RPMI8226 (cell line): ENCODE results near the gene CWC27.

Experiments
- DNase-seq: peaks from one replicate; pipeline ENCODE4 v3.0.0-alpha.2; 2015

Gene CWC27, protein sequence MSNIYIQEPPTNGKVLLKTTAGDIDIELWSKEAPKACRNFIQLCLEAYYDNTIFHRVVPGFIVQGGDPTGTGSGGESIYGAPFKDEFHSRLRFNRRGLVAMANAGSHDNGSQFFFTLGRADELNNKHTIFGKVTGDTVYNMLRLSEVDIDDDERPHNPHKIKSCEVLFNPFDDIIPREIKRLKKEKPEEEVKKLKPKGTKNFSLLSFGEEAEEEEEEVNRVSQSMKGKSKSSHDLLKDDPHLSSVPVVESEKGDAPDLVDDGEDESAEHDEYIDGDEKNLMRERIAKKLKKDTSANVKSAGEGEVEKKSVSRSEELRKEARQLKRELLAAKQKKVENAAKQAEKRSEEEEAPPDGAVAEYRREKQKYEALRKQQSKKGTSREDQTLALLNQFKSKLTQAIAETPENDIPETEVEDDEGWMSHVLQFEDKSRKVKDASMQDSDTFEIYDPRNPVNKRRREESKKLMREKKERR

DNA sequence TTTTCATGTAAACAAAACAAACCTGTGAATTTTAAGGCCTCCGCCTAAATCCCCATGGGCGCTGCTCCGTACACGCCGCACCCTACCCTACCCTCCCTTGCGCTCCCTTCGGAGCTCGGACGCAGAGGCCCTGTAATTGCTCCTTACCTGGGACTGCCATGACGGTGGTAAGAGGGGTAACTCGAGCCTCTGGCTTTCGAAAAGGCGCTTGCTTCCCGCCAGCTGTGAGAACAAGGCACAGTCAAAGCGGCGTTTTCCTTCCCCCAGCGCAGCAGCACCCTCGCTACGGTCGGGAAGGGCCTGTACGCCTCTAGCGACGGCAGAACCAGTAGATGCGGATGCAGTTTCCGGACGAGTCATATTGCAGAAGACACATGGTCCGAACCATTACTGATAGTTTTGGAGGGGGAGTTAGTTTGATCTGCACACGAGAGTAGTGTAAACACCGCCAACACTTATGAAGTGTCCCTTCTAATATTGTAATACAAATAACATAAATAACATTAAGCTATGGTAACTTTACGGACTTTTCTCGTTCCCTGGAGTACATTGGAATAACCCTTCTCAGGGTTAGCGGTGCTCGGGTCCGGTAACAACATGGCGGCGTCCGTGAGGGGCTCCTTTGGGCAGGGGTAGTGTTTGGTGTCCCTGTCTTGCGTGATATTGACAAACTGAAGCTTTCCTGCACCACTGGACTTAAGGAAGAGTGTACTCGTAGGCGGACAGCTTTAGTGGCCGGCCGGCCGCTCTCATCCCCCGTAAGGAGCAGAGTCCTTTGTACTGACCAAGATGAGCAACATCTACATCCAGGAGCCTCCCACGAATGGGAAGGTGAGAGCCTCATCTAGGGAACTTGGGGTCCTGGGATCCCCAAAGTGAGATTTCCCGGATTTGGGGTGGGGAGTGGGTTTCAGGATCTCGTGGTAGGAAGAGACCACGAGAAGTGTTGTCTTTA, at the start of gene CWC27, which contains the start of gene SREK1IP1:
Gene CWC27, plus strand, starts transcription at position 573 of the 955 bp plus-strand sequence. Its CDS starts 217 bp downstream, at position 790.
Gene SREK1IP1, minus strand, starts transcription at position 334 of the 955 bp plus-strand sequence. Its CDS starts 174 bp downstream, at position 160.
- DNase-seq = peak; percentile 95

DNA sequence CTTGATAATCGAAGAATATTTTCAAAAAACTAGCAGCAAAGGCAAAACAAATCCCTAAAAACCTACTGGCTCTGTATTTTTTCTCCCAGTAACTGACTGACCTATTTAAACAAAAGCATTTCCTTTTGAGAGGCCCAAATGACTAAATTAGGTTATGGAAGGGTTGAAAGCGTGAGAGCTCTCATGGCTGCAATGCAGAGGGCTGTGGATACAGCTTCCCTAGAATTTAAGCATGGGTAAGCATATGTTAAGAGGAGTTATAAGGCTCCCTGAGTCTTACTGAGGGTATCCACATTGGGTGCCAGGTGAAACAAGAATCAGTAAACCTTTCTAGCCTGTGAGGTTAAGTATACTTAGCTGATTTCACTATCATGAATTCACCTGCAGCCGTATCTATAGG, 46.1 kb upstream of the CWC27 start:
- no peak for DNase-seq

DNA sequence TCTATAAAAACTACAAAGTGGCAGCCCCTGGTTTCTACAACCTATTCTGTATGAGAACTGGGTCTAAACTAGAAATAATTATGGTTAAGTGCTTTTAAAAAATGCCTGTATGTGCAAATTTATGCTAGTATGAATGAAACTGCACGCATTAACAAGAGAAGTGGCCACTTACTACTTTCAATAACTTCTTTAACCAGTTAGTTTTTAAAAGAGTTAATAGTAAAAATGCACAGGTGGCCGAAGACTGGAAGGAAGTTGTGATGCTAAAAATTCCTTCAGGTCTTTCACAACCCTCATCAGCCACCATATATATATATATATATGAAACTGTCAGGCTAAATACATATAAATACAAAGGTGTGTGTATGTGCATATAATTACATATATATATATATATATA, 41.6 kb upstream of the CWC27 start:
- DNase-seq = no peak

DNA sequence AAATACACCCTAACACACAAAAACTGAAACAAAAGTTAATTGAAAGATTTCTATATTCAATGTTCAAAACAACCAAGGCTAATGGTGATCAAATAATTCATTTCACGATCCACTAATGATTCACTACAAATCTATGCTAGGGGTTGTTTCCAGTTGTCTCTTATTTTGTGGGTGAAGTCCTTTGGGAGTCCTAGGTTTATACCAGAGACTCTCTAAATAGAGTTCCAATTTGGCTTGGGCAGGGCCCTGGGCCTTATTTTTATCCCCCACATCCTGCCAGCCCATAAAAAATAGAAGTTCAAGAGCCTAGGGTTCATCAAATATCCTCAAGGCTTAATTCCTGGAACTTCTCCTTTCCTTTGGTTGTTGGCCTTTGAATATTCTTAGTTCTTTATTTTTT, 26.3 kb upstream of the CWC27 start:
- DNase-seq = no peak

DNA sequence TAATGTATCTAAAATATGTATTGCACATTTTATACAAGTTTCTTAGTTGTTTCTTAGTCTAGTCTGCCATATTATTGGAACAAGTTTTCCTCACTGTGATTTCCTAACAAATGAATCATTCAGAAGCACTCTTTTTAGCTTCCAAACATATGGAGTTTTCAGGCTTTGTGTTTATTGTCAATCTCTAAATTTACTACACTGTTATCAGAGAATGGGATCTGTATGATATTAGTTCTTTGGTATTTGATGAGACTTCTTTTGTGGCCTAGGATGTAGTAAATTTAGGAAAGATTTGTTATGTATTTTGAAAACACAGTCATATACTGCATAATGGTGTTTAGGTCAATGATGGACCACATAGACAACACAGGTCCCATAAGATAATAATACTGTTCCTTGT, 25.9 kb upstream of the CWC27 start:
- DNase-seq = no peak

DNA sequence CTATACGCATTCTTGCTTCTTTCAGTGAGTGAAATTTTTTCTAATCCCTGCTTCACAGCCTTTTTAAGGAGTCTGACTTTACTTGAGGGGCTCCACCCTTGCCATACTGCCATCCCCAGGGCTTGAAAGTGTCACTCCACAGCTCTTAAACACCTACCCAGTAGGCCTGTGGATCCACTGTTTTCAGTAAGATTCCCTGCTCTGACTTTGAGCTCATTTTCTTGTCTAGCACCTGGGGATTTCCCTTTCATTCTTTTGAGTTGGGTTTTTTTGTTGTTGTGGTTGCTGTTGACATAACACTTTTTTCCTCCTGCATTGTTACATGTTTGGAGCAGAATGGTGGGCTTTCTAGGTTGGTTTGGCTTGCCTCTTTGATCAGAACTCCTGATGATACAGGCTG, 23.8 kb upstream of the CWC27 start:
- DNase-seq = no peak

DNA sequence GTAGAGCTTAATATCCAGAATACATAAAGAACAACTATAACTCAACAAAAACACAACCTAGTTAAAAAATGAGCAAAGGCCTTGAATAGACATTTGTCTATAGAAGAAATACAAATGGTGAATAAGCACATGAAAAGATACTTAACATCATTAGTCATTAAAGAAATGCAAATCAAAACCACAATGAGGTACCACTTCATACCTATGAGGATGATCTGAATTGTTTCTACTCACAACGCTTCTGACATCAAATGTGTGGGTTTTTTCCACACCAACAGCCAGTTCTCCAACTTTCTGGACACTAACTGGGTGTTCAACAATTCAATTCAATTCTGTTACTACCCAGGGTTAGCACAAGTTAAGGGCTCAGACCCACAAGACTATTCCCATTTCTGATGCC, 22.3 kb upstream of the CWC27 start:
- no peak for DNase-seq

DNA sequence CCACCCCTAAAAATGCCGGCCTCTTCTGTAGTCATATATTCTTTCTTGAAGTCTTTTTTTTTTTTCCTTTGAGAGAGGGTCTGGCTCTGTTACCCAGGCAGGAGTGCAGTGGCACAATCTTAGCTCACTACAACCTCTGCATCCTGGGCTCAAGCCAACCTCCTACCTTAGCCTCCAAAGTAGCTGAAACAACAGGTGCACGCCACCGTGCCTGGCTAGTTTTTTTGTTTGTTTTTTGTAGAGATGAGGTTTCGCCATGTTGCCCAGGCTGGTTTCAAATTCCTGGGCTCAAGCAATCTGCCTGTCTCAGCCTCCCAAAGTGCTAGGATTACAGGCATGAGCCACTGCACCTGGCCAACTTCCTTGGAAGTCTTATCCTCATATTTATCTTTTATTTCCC, 19.3 kb upstream of the CWC27 start:
- no peak for DNase-seq

DNA sequence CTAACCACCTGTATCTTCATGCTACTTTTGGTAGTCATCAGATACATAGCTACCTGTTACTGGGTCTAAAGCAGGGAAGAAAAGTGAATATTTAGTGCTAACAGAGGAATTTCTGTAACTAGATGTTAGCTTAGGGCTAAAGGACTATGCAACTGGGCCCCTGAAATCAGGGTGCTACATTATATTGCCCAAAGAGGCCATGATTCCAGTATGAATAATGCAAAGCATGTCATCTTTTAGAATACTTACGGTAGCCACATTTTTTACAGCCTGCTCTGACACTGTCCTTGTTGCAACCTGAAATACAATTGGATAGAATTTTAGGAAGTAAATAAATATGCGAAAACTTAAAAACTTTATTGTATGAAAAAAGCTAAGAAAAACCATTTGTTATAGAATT, 14.7 kb upstream of the CWC27 start:
- no peak for DNase-seq

DNA sequence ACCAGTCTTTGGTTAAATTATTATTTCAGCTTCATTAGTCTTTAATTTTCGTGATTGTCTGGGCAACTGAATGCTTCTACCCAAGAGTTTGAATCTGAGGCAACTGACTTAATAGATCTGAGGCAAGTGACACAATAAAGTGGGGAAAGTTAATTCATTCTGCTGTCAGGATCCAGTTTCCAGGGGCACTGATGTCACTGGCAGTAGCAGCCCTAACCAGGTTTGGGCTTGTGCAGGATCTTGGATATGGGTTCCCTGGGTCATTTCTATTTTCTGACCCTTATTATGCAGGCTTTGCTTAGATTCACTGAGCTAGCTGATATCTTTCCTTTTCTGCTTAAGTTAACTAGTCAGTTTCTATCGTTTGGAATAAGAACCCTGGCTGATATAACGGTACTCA, 9.8 kb upstream of the CWC27 start:
- DNase-seq = no peak

DNA sequence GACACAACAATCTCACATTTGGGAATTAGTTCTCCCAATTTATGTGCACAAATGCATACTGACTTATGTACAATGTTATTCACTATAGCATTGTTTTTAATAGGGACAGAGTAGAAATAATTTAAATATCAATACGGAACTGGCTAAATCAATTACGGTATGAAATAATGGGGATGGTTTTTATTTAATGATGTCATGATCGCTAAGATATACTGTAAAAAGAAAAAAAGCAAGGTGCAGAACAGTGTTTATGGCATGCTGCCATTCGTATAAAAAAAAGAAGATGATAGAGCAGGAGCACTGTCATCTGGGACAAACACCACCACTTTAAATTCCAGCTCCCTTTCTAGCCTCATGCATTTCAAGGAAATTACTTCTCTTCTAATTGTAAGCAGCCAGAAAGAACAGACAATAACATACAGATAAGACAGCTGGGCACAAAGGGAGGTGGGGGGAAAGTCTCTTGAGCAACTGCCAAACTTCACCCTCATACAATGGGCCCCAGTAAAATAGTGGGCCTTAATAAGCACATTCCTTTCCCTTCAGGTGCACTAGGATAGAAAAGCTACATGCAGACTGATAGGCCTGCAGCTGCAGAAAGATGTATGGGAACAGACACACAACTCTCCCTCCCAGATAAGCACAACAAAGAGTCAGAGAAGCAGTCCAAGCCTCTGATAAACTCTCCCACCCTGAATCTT, 8.6 kb upstream of the CWC27 start:
- no peak for DNase-seq

DNA sequence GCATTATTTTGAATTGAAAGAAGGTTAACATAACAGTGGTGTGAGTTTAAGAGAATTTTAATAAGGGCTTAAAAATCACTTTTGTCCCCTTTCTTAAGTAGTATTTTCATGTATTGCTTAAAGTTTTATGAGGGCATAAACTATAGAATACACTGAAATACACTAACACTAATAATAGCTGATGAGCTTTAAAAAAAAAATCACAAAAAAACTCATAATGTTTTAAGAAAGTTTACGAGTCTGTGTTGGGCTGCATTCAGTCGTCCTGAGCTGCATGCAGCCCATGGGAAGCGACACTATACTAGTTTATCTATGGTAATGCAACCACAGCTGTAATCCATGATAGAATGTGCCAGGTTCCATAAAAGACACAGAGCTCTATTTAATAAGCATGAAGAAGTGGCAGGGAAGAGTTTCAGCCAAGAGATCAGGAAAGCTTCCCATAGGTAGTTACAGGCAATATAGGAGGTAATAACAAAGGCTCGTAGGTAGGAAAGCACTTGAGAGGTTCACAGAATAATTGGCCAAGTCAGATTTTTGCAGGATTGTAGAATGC, 4.7 kb upstream of the CWC27 start:
- no peak for DNase-seq

DNA sequence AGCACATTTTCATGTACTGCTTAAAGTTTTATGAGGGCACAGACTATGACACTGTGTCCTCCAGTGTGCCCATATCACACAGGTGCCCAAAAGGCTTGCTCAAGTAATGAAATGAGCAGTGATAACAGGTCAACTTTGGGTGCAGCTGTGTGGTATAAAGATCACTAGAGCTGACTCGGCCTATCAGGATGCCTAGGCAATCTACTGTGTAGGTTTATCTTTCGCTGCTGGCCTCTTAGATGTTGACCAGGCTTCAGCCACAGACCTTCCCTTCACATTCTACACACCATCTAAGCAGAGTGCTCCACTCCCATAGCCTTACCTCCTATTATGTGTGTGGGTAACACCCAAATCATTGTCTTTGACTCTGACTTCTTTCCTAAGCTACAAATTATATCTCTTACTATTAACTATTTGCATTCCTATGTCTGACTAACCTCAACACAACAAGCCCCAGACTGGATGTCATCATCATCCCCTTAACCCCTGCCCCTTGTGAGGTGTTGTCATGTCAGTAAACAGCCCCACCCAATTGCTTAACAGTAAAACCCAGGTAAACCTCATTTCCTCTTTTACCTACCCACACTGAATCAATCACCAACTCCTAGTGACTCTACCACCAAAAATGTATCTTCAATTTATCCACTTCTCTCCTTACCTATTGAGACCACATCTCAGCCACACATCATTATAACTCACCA, 2.8 kb upstream of the CWC27 start:
- DNase-seq = no peak

DNA sequence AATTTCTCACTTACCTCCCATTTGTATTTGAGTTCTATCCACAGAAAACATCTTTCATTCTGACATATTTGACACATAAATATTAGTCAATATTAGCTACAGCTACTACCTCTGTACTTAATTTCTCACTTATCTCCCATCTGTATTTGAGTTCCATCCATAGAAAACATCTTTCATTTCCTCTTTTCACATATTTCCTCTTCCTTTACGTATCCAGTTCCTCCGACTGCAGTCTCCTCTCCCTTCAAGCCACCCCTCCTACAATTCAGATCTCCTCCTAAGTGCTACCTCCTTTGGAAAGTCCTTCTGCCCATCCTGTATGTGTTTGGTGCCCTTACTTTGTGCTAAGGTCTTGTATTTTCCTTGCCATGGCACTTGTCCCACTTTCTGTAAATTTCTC, 1.8 kb upstream of the CWC27 start:
- no peak for DNase-seq

DNA sequence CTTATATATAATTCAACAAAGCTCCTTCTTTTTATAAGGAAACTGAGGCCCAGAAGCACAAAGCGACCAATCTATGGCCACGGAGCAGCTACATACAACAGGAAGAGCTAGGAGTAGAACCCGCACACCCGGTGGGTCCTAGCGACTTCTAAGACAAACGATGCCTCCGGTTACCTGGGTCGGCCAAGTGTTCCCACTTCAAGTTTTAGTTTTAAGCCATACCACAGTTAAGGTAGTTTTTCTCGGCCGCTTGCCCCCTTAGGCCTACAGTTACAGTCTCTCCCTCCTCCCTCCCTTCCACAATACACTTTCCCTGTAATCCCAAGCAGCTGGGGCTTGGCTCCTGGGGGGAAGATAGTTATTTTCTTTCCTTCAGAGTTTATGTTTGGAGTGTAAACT, 772 bp upstream of the CWC27 start:
- no peak for DNase-seq

DNA sequence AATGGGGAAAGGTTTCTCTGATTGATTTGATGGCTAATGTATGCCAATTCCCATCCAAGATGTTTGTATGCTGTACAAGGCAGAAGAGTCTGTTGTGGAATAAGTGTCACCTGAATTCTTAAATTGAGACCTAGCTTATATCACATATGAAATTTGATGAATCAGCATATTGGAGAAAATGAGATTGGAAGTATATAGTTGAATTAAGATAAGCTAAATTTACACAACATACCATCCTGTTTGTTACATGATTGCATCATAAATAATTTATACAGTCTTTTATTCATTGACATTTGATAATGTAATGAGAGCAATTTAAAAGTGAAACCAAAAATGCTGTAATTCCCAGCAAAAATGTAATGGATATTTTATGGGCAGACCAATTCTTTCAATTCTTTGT, 1.1 kb downstream of the CWC27 start:
- DNase-seq = no peak

DNA sequence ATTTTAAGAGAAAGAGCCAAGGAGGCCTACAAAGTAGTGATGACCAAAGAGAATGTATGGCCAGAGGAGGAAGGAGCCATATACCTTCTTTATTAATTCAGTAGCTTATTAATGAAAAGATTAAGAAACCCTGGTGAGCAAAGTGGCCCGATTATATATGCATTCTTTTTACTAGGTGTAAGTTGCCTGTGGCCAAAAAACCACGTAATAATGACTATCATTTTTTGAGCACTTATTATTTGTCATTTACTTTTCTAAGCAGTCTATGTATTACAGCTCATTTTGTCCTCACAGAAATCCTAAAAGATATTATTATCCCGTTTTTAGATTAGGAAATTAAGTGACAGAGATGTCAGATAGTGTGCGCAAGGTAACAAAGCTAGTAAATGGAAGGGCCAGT, 3.0 kb downstream of the CWC27 start:
- no peak for DNase-seq

DNA sequence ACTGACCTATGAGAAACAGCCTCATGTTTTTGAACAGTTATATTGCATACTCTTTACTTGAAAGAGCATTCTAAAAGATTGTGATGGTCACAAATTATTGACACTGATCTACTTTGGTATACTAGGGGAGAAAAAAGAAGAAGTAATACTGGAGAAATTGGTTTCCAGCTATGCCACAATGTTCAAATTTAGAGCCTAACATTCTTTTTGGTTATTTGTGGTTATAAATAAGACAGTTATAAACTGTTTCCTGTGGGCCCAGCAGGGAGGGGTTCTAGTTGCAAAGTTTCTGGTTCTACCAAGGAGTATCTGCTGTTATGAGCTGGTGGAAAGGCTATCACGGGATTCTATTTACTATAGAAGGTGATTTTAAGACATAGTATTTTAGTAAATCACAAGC, 4.8 kb downstream of the CWC27 start:
- DNase-seq = no peak

DNA sequence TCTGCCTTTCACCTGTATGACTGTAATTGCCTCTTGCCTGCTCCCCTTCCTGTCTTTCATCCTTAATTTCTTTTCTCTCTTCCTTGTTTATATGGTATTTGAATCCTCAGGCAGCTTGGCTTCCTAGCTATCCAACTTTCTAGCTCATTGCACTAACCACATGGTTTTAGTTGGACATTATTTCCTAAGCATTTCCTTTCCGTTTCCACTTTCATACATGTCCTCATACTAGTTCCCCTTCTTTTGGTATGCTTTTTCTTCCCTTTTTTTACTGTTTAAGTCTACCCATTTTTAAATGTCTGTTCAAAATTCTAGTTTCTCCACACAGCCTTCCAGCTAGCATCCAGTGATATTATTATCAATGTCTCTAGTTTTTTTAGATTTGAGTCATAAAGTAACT, 6.6 kb downstream of the CWC27 start:
- no peak for DNase-seq

DNA sequence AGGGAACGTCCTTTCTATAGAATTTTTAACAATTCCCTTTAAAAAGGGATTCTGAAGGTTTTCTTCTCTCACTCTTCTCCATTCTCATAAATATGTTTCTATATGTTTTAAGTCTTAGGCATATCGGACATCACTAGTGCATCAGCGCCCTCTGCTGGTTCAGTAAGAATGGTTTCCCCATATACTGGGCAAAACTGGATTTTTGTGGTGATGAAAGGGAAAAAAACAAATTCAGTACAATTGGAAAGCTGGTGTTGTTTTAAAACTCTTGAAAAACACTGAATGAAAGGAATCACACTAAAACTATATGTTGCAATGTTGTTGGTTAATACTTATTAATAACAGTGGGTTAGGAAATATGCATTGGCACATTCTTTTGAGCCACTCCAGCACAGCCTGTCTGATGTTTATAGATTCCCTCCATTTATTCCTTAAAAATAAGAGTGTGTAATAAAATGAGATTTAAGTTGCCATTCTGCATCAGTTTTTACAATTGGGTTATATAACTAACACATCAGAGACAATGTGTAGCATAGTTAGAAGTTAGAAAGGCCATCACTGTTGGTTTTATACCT, 15.8 kb downstream of the CWC27 start:
- peak; percentile 87 for DNase-seq

DNA sequence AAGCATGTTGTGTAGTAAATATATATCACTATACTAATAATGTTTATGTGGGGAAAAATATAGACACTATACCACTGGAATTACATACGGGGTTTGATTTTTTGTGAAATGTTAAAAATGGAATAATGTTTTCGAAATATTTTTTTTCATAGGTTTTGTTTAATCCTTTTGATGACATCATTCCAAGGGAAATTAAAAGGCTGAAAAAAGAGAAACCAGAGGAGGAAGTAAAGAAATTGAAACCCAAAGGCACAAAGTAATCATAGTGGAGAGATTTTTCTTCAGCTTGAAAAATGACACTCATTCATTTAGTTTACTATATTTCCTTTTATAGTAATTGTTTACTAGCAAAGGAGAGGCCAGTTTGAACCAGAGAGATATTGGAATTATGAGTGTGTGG, 17.6 kb downstream of the CWC27 start:
- DNase-seq = no peak

DNA sequence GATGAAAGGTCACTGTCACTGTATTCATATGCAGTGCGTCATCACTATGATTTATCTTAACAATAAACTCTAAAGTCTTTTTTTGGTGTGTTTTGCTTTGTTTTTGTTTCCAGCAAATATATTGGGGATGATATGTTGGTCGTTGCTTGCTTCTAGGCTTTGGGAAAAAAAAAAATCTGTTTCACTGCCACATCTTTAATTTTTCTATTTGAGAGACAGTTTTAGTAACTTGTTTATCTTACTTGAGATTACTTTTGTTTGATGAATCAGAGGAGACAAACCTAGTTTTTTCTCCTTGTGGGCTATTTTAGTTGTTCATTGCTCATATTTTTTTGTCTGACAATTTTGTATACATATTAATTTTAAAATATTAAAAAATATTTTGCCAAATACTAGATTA, 19.4 kb downstream of the CWC27 start:
- DNase-seq = no peak
